H9 (cell line): Measurements from ENCODE around the gene IRF1. TPM values are rescaled to one million over a fixed set of nuclear protein-coding genes. Genes with fewer than 3 reads are reported as not detected.
A peak's percentile ranks its signal among the peaks of the same experiment; 100 is the strongest.

Experiments used
- DNase-seq: peaks from one replicate; pipeline ENCODE4 v3.0.0-alpha.2; 2017
- H2AFZ ChIP-seq: one replicate; pipeline ENCODE4 v1.6.1; 2013; ENCODE audit warnings: mild to moderate bottlenecking, low read length, control low read depth, moderate library complexity
- H2AK5ac ChIP-seq: 2 replicates; pipeline ENCODE4 v1.6.1; 2013; ENCODE audit warnings: low read length, control low read depth, mixed read lengths; ENCODE audit not compliant: insufficient read length
- H2BK120ac ChIP-seq: one replicate; pipeline ENCODE4 v1.6.1; 2013; ENCODE audit warnings: low read depth, mild to moderate bottlenecking, low read length, control low read depth, inconsistent platforms; ENCODE audit not compliant: poor library complexity, severe bottlenecking
- H2BK12ac ChIP-seq: 2 replicates; pipeline ENCODE4 v1.6.1; 2013; ENCODE audit warnings: low read length, control low read depth, mixed read lengths, low read depth; ENCODE audit not compliant: insufficient read length
- H2BK15ac ChIP-seq: 2 replicates; pipeline ENCODE4 v1.6.1; 2013; ENCODE audit warnings: low read depth, low read length, control low read depth
- H2BK20ac ChIP-seq: one replicate; pipeline ENCODE4 v1.6.1; 2013; ENCODE audit warnings: low read depth, mild to moderate bottlenecking, low read length, control low read depth, inconsistent platforms; ENCODE audit not compliant: poor library complexity, severe bottlenecking
- H2BK5ac ChIP-seq: 2 replicates; pipeline ENCODE4 v1.6.1; 2013; ENCODE audit warnings: low read length, control low read depth, mixed read lengths; ENCODE audit not compliant: insufficient read length
- H3K14ac ChIP-seq: 2 replicates; pipeline ENCODE4 v1.6.1; 2013; ENCODE audit warnings: low read length, control low read depth; ENCODE audit not compliant: insufficient read depth
- H3K18ac ChIP-seq: 2 replicates; pipeline ENCODE4 v1.6.1; 2013; ENCODE audit warnings: low read depth, mild to moderate bottlenecking, mixed read lengths, low read length, control low read depth; ENCODE audit not compliant: insufficient read length
- H3K23ac ChIP-seq: 2 replicates; pipeline ENCODE4 v1.6.1; 2013; ENCODE audit warnings: low read length, control low read depth, mixed read lengths, low read depth; ENCODE audit not compliant: insufficient read length
- H3K23me2 ChIP-seq: 2 replicates; pipeline ENCODE4 v1.6.1; 2013; ENCODE audit warnings: low read depth, mild to moderate bottlenecking, mixed read lengths, low read length, control low read depth; ENCODE audit not compliant: insufficient read length, poor library complexity, severe bottlenecking
- H3K27ac ChIP-seq: 2 replicates; pipeline ENCODE4 v1.5.1; 2013; ENCODE audit warnings: low read length, control low read depth, mixed read lengths, low read depth; ENCODE audit not compliant: insufficient read length
- H3K27me3 ChIP-seq: 2 replicates; pipeline ENCODE4 v1.6.1; 2013; ENCODE audit warnings: low read length, control low read depth, inconsistent platforms; ENCODE audit not compliant: insufficient read depth
- H3K4ac ChIP-seq: 2 replicates; pipeline ENCODE4 v1.6.1; 2013; ENCODE audit warnings: low read depth, mild to moderate bottlenecking, control low read depth, inconsistent platforms, low read length, moderate library complexity
- H3K4me1 ChIP-seq: 2 replicates; pipeline ENCODE4 v1.6.1; 2013; ENCODE audit warnings: low read length, control low read depth, inconsistent platforms; ENCODE audit not compliant: insufficient read depth
- H3K4me2 ChIP-seq: 2 replicates; pipeline ENCODE4 v1.6.1; 2013; ENCODE audit warnings: low read length, control low read depth, mixed read lengths; ENCODE audit not compliant: insufficient read length, insufficient read depth
- H3K56ac ChIP-seq: 2 replicates; pipeline ENCODE4 v1.6.1; 2013; ENCODE audit warnings: low read depth, mild to moderate bottlenecking, mixed read lengths, low read length, control low read depth; ENCODE audit not compliant: insufficient read length
- H3K79me1 ChIP-seq: 2 replicates; pipeline ENCODE4 v1.6.1; 2013; ENCODE audit warnings: low read depth, mild to moderate bottlenecking, moderate library complexity, low read length, control low read depth, inconsistent platforms; ENCODE audit not compliant: insufficient read depth, poor library complexity, severe bottlenecking
- H3K79me2 ChIP-seq: 2 replicates; pipeline ENCODE4 v1.6.1; 2013; ENCODE audit warnings: low read length, control low read depth, inconsistent platforms; ENCODE audit not compliant: insufficient read depth
- H3K9ac ChIP-seq: 2 replicates; pipeline ENCODE4 v1.6.1; 2013; ENCODE audit warnings: low read length, control low read depth, mixed read lengths; ENCODE audit not compliant: insufficient read length; ENCODE audit errors: extremely low read depth
- H3K9me3 ChIP-seq: one replicate; pipeline ENCODE4 v1.6.1; 2013; ENCODE audit warnings: low read depth, low read length, inconsistent platforms; ENCODE audit not compliant: control insufficient read depth
- H3T11ph ChIP-seq: one replicate; pipeline ENCODE4 v1.6.1; 2013; ENCODE audit warnings: mild to moderate bottlenecking, low read length, control low read depth, inconsistent platforms
- H4K20me1 ChIP-seq: one replicate; pipeline ENCODE4 v1.6.1; 2013; ENCODE audit not compliant: control insufficient read depth, insufficient read length, insufficient read depth
- H4K5ac ChIP-seq: 2 replicates; pipeline ENCODE4 v1.6.1; 2013; ENCODE audit warnings: low read depth, mild to moderate bottlenecking, mixed read lengths, low read length, control low read depth; ENCODE audit not compliant: insufficient read length
- H4K8ac ChIP-seq: replicated peaks from 2 replicates; pipeline ENCODE4 v1.6.1; 2013; ENCODE audit warnings: low read length, control low read depth, mixed read lengths, low read depth; ENCODE audit not compliant: insufficient read length
- H4K91ac ChIP-seq: 2 replicates; pipeline ENCODE4 v1.6.1; 2013; ENCODE audit warnings: low read depth, mild to moderate bottlenecking, moderate library complexity, mixed read lengths, low read length, control low read depth; ENCODE audit not compliant: insufficient read length
- H3K27ac Mint-ChIP-seq, 3 experiments: 2 replicates in 2 of 3; 3 replicates in 1 of 3; pipeline ENCODE4 v1.8.0; 2020 to 2021; ENCODE audit warnings: mixed read lengths in 3 of 3, mild to moderate bottlenecking in 1 of 3, moderate library complexity in 1 of 3
- H3K27me3 Mint-ChIP-seq: 2 replicates; pipeline ENCODE4 v1.8.0; 2021; ENCODE audit warnings: low read depth, mild to moderate bottlenecking, moderate library complexity, mixed read lengths
- H3K36me3 Mint-ChIP-seq, 3 experiments: 2 replicates in 2 of 3; 3 replicates in 1 of 3; pipeline ENCODE4 v1.8.0; 2020 to 2021; ENCODE audit warnings: low read depth in 3 of 3, mixed read lengths in 3 of 3; ENCODE audit not compliant: insufficient read depth in 1 of 3
- H3K4me1 Mint-ChIP-seq, 2 experiments: 2 replicates each; pipeline ENCODE4 v1.8.0; 2020; ENCODE audit warnings: mixed read lengths in 2 of 2
- H3K4me3 Mint-ChIP-seq, 2 experiments: 2 replicates in 1 of 2; 3 replicates in 1 of 2; pipeline ENCODE4 v1.8.0; 2020 to 2021; ENCODE audit warnings: mild to moderate bottlenecking in 2 of 2, mixed read lengths in 2 of 2, moderate library complexity in 1 of 2
- H3K9me3 Mint-ChIP-seq, 2 experiments: 2 replicates in 1 of 2; 3 replicates in 1 of 2; pipeline ENCODE4 v1.8.0; 2020; ENCODE audit warnings: mild to moderate bottlenecking in 2 of 2, mixed read lengths in 2 of 2, moderate library complexity in 1 of 2
- whole genome bisulfite sequencing: extraction: QIAGEN DNeasy Blood & Tissue Kit; methylation state at CpG from one replicate; pipeline ENCODE4 v1.1.7; 2013; ENCODE audit warnings: missing lambda C conversion rate, low lambda C conversion rate, mixed read lengths; ENCODE audit not compliant: insufficient read length; ENCODE audit errors: extremely low coverage; 5-methylcytosine and 5-hydroxymethylcytosine counted together
- total RNA-seq: library from RNA; stranded (reverse); gene quantifications from 2 replicates; pipeline ENCODE4 v1.2.1, GENCODE V29; 2021
- TF ChIP-seq, protein P1 (sequence below): fragments of 200-600 bp; sonication (generic); conservative IDR thresholded peaks from 3 replicates; pipeline ENCODE4 v1.8.0; 2021; ENCODE audit warnings: antibody characterized with exemption, mild to moderate bottlenecking

The IRF1 gene
- total RNA-seq, 1 experiment from 2014 or later: 8.7 TPM

DNA sequence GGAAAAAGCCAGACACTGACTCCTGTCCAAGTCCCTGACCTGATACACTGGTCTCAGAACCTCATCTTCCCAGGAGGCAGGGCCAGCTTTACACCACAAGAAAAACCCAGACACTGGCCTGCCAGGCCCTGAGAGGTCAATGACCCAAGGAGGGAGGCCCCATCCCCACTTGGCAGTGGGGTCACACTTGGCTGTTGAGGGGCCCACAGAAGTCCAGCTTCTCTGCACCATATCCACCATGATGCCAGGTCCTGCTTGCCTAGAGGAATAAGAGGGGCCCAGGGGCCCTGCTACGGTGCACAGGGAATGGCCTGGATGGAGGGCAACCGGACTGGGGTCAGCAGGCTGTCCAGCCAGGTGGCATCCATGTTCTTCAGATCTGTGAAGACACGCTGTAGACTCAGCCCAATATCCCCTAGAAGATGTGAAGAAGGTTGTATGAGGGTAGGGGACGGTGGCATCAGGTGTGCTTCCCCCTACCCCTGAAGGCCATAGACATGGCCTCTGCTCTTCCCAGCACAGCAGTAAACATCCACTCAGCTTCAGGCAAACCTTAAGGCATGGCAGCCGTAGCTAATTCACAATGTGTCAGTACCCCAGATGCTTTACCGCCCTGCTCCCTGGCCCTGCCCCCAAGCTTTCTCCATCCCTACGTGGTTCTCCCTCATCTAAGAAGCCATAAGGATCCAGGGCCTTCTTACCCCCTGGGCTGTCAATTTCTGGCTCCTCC, 6.7 kb downstream of the IRF1 start:
- H3K23me2 ChIP-seq: no peaks in the 10 kb centered on the region
- H4K20me1 ChIP-seq: no peaks in the 10 kb centered on the region
- Mint-ChIP-seq H3K4me3 (no peak overlapping the region), H3K27ac (peak overlapping the region in 1 of 3 experiments; percentile 14; a peak in 2 of 7 replicates), H3K36me3 (peaks cover 17 to 37% (median 32%) of the 10 kb centered on the region in 3 experiments), H3K9me3 (no peaks in the 10 kb centered on the region; a peak in 1 of 5 replicates), H3K4me1 (no peaks in the 10 kb centered on the region), H3K27me3 (no peaks in the 10 kb centered on the region)
- H3K27ac ChIP-seq: no peak overlapping the region
- no peak overlapping the region for H2BK120ac ChIP-seq
- no peaks in the 10 kb centered on the region for H3K9me3 ChIP-seq
- no peaks in the 10 kb centered on the region for H3K79me2 ChIP-seq
- no peaks in the 10 kb centered on the region for H3K27me3 ChIP-seq
- H3K9ac ChIP-seq: no peak overlapping the region
- no peak overlapping the region for H2BK12ac ChIP-seq
- no peak overlapping the region for H2BK5ac ChIP-seq
- H4K91ac ChIP-seq: no peak overlapping the region
- no peak overlapping the region for H3K23ac ChIP-seq
- H3K14ac ChIP-seq: no peak overlapping the region
- H3K79me1 ChIP-seq: no peaks in the 10 kb centered on the region
- no peak overlapping the region for H3K4me2 ChIP-seq
- no peak overlapping the region for H4K5ac ChIP-seq
- H2BK20ac ChIP-seq: no peak overlapping the region
- TF ChIP-seq, protein P1, sequence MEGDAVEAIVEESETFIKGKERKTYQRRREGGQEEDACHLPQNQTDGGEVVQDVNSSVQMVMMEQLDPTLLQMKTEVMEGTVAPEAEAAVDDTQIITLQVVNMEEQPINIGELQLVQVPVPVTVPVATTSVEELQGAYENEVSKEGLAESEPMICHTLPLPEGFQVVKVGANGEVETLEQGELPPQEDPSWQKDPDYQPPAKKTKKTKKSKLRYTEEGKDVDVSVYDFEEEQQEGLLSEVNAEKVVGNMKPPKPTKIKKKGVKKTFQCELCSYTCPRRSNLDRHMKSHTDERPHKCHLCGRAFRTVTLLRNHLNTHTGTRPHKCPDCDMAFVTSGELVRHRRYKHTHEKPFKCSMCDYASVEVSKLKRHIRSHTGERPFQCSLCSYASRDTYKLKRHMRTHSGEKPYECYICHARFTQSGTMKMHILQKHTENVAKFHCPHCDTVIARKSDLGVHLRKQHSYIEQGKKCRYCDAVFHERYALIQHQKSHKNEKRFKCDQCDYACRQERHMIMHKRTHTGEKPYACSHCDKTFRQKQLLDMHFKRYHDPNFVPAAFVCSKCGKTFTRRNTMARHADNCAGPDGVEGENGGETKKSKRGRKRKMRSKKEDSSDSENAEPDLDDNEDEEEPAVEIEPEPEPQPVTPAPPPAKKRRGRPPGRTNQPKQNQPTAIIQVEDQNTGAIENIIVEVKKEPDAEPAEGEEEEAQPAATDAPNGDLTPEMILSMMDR: no peak
- H3T11ph ChIP-seq: no peak overlapping the region
- no peak overlapping the region for H3K56ac ChIP-seq
- H3K18ac ChIP-seq: no peak overlapping the region
- no peaks in the 10 kb centered on the region for H3K4me1 ChIP-seq
- WGBS: no CpG with 5 or more reads among the region's 7 CpGs
- no peak overlapping the region for H4K8ac ChIP-seq
- H3K4ac ChIP-seq: no peak overlapping the region
- no peak overlapping the region for H2AFZ ChIP-seq
- DNase-seq: no peak
- no peak overlapping the region for H2BK15ac ChIP-seq
- no peak overlapping the region for H2AK5ac ChIP-seq
